ACC112 (cell line): Measurements from ENCODE around the gene DRC7.
"Not testable (repeated sequence)": the region's sequence is repeated elsewhere in the genome, so short reads cannot be mapped to it uniquely, and the experiment has no call there.

ENCODE experiments used
- H2AFZ ChIP-seq: fragments of 200-600 bp; sonication (generic); one replicate; pipeline ENCODE4 v1.6.0; 2017; ENCODE audit warnings: antibody characterized with exemption, low read length; ENCODE audit not compliant: unreplicated experiment
- H3K27ac ChIP-seq: fragments of 200-600 bp; sonication (generic); 2 replicates; pipeline ENCODE4 v1.5.1; 2014; ENCODE audit warnings: low read depth, mild to moderate bottlenecking, antibody characterized with exemption, low read length, moderate library complexity
- H3K27me3 ChIP-seq: fragments of 200-600 bp; sonication (generic); 2 replicates; pipeline ENCODE4 v1.6.1; 2014; ENCODE audit warnings: mild to moderate bottlenecking, antibody characterized with exemption, low read length, moderate library complexity, mixed read lengths; ENCODE audit not compliant: insufficient read depth
- H3K36me3 ChIP-seq: fragments of 200-600 bp; sonication (generic); 2 replicates; pipeline ENCODE4 v1.6.1; 2016; ENCODE audit warnings: mild to moderate bottlenecking, antibody characterized with exemption, low read length, moderate library complexity, mixed read lengths; ENCODE audit not compliant: insufficient read depth
- H3K4me1 ChIP-seq: fragments of 200-600 bp; sonication (generic); one replicate; pipeline ENCODE4 v1.6.1; 2016; ENCODE audit warnings: low read length, mixed read lengths; ENCODE audit not compliant: insufficient read depth, unreplicated experiment, control insufficient read depth
- H3K4me3 ChIP-seq: fragments of 200-600 bp; sonication (generic); 2 replicates; pipeline ENCODE4 v1.5.1; 2014; ENCODE audit warnings: mild to moderate bottlenecking, low read depth, low read length
- H3K79me2 ChIP-seq: fragments of 200-600 bp; sonication (generic); one replicate; pipeline ENCODE4 v1.6.0; 2016; ENCODE audit warnings: low read length; ENCODE audit not compliant: control insufficient read depth, unreplicated experiment, insufficient read depth

DRC7 gene

DNA sequence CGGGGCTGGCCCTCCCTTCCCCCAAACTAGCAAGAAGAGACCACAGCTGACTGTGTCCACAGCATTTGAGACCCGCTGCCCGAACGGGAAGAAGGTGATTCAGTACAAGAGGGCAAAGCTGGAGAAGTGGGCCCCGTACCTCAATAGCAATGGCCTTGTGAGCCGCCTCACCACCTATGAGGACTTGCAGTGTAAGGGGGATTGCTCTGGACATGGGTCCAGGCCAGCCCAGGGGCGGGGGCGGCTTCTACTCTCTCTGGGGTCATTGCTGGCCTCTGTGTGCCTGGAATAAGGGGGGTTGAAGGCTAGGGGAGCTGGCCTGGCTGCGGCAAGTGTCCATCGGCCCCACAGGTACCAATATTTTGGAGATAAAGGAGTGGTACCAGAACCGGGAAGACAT lies 28.0 kb downstream of the DRC7 start:
- Histone ChIP-seq H3K79me2 (no peaks in the 10 kb centered on the region), H3K27ac (no peak overlapping the region), H3K36me3 (no peaks in the 10 kb centered on the region)

DNA sequence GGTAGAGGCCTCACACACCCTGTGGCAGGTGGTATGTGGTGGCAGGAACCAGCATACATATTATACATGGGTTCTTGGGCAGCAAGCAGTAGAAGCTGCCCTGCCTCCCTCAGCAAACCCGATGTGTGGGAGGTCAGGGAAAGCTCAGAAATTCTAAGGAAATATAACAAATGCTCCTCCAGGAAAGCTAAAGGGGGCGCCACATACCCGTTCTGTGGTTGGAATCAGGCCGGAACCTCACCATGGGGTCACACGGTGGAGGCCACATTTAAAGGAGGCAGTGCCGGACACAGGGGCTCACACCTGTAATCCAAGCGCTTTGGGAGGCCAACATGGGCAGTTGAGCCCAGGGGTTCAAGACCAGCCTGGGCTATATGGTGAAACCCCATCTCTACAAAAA lies 28.6 kb downstream of the DRC7 start:
- no peaks in the 10 kb centered on the region for H3K27me3 ChIP-seq
- no peak overlapping the region for H3K4me3 ChIP-seq
- no peaks in the 10 kb centered on the region for H3K36me3 ChIP-seq
- no peak overlapping the region for H2AFZ ChIP-seq
- peaks cover 4% of the 10 kb centered on the region for H3K4me1 ChIP-seq
- H3K79me2 ChIP-seq, result no peaks in the 10 kb centered on the region
- no peak overlapping the region for H3K27ac ChIP-seq

More for the DNA sequence above, 28.0 kb downstream of the DRC7 start:
- H3K27me3 ChIP-seq, result no peaks in the 10 kb centered on the region
- no peak overlapping the region for H2AFZ ChIP-seq
- peaks cover 4% of the 10 kb centered on the region for H3K4me1 ChIP-seq
- H3K4me3 ChIP-seq, result no peak overlapping the region

DNA sequence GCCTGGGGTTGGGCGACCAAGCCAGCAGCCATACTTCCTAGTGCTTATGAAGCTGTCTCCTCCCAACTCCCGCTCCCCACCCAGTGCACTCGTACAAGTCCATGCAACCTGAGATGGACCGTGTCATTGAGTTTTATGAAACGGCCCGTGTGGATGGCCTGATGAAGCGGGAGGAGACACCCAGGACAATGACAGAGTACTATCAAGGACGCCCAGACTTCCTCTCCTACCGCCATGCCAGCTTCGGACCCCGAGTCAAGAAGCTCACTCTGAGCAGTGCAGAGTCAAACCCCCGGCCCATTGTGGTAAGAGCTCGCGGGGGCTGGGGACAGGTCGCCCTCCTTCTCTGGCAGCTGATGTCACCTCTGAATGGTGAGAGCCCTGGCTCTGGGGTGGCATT lies 29.9 kb downstream of the DRC7 start:
- Histone ChIP-seq H3K27ac (no peak overlapping the region), H2AFZ (no peak overlapping the region), H3K4me3 (no peak overlapping the region), H3K79me2 (no peaks in the 10 kb centered on the region), H3K27me3 (no peaks in the 10 kb centered on the region), H3K36me3 (no peaks in the 10 kb centered on the region), H3K4me1 (peaks cover 4% of the 10 kb centered on the region)

DNA sequence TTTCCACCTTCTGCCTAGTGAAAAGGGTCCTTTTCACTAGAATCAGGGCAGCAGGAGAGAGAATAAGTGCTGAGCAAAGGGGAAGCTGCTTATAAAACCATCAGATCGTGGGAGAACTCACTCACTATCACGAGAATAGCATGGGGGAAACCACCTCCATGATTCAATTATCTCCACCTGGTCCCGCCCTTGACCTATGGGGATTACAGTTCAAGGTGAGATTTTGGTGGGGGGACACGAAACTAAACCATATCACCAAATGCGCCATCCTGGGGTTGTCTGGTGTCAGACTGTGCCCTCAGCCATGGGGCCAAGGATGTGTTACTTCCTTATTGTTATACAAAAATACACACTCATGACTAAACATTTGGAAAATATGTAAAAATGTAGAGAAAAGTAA lies 30.5 kb downstream of the DRC7 start:
- H3K4me3 ChIP-seq, result no peak overlapping the region
- H3K27ac ChIP-seq, result no peak overlapping the region
- H3K36me3 ChIP-seq, result no peaks in the 10 kb centered on the region
- no peaks in the 10 kb centered on the region for H3K27me3 ChIP-seq
- no peak overlapping the region for H2AFZ ChIP-seq
- H3K79me2 ChIP-seq, result no peaks in the 10 kb centered on the region
- H3K4me1 ChIP-seq, result peaks cover 4% of the 10 kb centered on the region

DNA sequence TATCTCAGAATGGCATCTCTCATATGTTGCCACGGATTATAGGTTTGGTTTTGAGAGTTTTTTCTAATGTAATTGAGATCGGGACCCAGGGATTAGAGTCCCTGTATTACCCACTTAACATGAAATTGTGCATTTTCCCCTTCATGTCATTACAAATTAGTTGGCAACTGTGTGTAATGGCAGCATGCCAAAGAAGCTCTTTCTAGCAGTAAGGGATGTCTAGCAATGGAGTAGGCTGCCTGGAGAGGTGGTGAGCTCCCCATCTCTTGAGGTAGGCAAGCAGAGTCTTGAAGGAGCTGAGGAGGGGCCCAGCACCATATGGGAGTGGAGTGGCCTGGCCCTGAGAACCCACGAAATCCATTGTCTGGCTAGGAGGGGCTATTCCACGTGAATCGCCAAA lies 30.9 kb downstream of the DRC7 start:
- H3K36me3 ChIP-seq, result no peaks in the 10 kb centered on the region
- H3K27ac ChIP-seq, result no peak overlapping the region
- no peak overlapping the region for H3K4me3 ChIP-seq
- H3K27me3 ChIP-seq, result no peaks in the 10 kb centered on the region
- peaks cover 4% of the 10 kb centered on the region for H3K4me1 ChIP-seq
- H2AFZ ChIP-seq, result no peak overlapping the region
- no peaks in the 10 kb centered on the region for H3K79me2 ChIP-seq

DNA sequence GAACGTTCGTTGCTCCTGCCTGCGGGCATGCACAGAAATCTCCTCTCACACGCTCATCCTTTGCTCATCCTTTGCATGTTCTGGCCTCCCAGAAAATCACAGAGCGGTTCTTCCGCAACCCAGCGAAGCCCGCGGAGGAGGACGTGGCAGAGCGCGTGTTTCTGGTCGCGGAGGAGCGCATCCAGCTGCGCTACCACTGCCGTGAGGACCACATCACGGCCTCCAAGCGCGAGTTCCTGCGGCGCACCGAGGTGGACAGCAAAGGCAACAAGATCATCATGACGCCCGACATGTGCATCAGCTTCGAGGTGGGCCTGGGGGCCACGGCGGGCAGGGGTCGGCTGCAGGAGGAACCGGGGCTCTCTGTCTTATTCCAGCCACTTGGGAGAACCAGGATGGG lies 31.4 kb downstream of the DRC7 start:
- no peaks in the 10 kb centered on the region for H3K36me3 ChIP-seq
- H2AFZ ChIP-seq, result no peak overlapping the region
- no peaks in the 10 kb centered on the region for H3K27me3 ChIP-seq
- H3K4me3 ChIP-seq, result no peak overlapping the region
- no peaks in the 10 kb centered on the region for H3K79me2 ChIP-seq
- H3K4me1 ChIP-seq, result peaks cover 4% of the 10 kb centered on the region
- no peak overlapping the region for H3K27ac ChIP-seq

DNA sequence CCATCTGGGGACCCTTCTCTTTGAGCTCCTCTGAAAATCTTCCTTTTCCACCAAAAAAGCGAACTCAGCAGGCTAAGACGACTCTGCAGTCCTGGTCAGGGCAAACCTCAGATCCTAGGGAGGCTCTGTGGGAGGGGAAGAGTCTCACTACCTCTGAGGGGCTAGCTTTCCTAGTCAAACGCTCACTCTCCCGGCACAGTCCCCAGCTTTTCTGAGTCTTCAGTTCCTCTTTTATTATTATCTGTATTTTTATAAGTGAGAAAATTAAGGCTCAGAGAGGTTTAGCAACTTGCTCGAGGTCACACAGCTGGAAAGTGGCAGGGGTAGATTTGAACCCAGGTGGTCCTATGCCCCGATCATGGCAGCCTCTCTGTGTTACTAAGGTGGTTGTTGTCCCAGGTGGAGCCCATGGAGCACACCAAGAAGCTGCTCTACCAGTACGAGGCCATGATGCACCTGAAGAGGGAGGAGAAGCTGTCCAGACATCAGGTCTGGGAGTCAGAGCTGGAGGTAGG lies 31.9 kb downstream of the DRC7 start:
- Histone ChIP-seq H3K27me3 (no peaks in the 10 kb centered on the region), H3K4me1 (peaks cover 4% of the 10 kb centered on the region), H3K36me3 (no peaks in the 10 kb centered on the region), H2AFZ (no peak overlapping the region), H3K79me2 (no peaks in the 10 kb centered on the region), H3K27ac (no peak overlapping the region), H3K4me3 (no peak overlapping the region)

DNA sequence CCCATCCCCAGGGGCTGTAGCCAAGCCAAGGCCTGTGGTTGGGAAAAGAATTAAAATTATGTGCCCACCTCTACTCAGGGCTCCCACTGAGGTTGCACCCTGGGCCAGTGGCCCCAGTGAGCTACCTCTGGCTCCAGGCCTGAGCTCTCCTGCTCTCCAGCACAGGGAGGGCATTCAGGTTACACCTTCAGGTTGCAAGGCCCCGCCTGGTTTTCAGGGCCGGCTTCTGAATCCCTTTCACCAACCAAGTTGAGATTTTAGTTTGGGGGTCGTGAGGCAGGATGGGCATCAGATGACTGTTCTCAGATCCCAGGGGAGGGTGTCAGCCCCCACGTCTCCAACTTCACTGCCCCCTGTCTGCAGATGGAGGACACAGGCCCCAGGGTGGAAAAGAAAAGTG lies 33.0 kb downstream of the DRC7 start:
- no peak overlapping the region for H3K27ac ChIP-seq
- H3K27me3 ChIP-seq, result no peaks in the 10 kb centered on the region
- H2AFZ ChIP-seq, result no peak overlapping the region

DNA sequence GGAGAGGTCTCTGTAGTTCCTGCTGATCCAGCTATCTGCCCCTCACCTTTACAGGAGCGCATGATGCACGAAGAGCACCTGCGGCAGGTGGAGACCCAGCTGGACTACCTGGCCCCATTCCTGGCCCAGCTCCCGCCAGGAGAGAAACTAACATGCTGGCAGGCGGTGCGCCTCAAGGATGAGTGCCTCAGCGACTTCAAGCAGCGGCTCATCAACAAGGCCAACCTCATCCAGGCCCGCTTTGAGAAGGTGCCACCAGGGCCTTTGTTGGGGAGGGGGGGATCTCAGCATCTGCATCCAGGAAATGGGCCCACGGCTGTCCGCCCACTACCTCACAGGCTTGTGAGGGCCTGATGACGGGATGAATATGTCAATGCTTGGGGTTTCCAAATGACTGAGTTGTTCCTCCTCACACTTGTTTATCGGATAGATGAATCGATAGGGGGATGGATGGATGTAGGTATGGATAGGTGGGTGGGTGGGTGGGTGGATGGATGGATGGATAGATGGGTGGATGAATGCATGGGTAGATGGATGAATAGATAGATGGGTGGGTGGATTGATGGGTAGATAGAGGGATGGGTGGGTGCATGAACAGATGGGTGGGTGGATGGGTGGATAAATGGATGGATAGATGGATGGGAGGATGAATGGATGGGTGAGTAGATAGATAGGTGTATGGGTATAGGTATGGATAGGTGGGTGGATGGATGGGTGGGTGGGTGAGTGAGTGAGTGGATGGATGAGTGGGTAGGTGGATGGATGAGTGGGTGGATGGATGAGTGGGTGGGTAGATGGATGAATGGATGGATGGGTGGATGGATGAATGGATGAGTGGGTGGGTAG lies 34.0 kb downstream of the DRC7 start:
- no peak overlapping the region for H3K4me3 ChIP-seq
- no peaks in the 10 kb centered on the region for H3K27me3 ChIP-seq
- no peak overlapping the region for H3K27ac ChIP-seq
- peaks cover 8% of the 10 kb centered on the region for H3K36me3 ChIP-seq
- no peaks in the 10 kb centered on the region for H3K79me2 ChIP-seq
- no peak overlapping the region for H2AFZ ChIP-seq
- peaks cover 9% of the 10 kb centered on the region for H3K4me1 ChIP-seq

More for the DNA sequence above, 33.0 kb downstream of the DRC7 start:
- H3K4me1 ChIP-seq, result peaks cover 9% of the 10 kb centered on the region
- H3K4me3 ChIP-seq, result no peak overlapping the region
- H3K79me2 ChIP-seq, result no peaks in the 10 kb centered on the region
- H3K36me3 ChIP-seq, result no peaks in the 10 kb centered on the region

DNA sequence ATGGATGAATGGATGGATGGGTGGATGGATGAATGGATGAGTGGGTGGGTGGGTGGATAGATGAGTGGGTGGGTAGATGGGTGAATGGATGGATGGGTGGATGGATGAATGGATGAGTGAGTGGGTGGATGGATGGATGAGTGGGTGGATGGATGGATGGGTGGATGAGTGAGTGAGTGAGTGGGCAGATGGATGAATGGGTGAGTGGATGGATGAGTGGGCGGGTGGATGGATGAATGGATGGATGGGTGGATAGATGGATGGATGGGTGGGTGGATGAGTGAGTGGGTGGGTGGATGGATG lies 34.5 kb downstream of the DRC7 start:
- H2AFZ ChIP-seq, result no peak overlapping the region

DNA sequence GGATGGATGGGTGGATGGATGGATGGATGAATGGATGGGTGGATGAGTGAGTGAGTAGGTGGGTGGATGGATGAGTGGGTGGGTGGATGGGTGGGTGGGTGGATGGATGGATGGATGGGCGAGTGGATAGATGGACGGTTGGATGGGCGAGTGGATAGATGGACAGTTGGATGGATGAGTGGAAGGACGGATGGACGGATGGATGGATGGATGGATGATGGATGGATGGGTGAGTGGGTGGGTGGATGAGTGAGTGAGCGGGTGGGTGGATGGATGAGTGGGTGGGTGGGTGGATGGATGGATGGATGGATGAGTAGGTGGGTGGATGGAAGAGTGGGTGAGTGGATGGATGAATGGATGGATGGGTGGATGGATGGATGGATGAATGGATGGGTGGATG lies 35.2 kb downstream of the DRC7 start:
- not testable (repeated sequence) for H3K36me3 ChIP-seq, H3K4me1 ChIP-seq, H3K27ac ChIP-seq, H3K4me3 ChIP-seq, H2AFZ ChIP-seq, H3K27me3 ChIP-seq, H3K79me2 ChIP-seq

More for the DNA sequence above, 34.5 kb downstream of the DRC7 start:
- Histone ChIP-seq H3K4me1 (peaks cover 9% of the 10 kb centered on the region), H3K36me3 (peaks cover 8% of the 10 kb centered on the region), H3K27ac (no peak overlapping the region), H3K27me3 (no peaks in the 10 kb centered on the region), H3K79me2 (no peaks in the 10 kb centered on the region), H3K4me3 (no peak overlapping the region)
